K562 (cell line): ENCODE data around the gene SUPT5H. TPM values are rescaled to one million over a fixed set of nuclear protein-coding genes. Genes with fewer than 3 reads are reported as not detected.

Experiments
- ATAC-seq: fragments of 200-7000 bp; cut with Tn5 transposase; 3 replicates; pipeline ENCODE4 v1.9.1; 2020; ENCODE audit warnings: moderate library complexity
- BruUV-seq: library from RNA; stranded (reverse); fragments of 400-500 nt; replicated peaks from 2 replicates; lab custom pipeline; 2021; lab: Mats Ljungman, UMichigan
- CTCF ChIA-PET: fragments of 300-600 bp; formaldehyde crosslinking; extraction: SDS; loops from one replicate; lab custom pipeline; 2021; ENCODE audit warnings: low intra/inter-chr PET ratio; lab: Yijun Ruan, JAX
- POLR2A ChIA-PET: fragments of 300-600, 350-650 bp; sonication (Branson Sonifier 250); formaldehyde crosslinking; extraction: SDS; loops from one replicate; lab custom pipeline; 2021; ENCODE audit warnings: antibody characterized with exemption, inconsistent platforms; lab: Yijun Ruan, JAX
- DNase-seq, 4 experiments: peaks; one replicate each; pipeline versions ENCODE4 v3.0.0 to v3.0.0-alpha.2; 2011 to 2018; ENCODE audit warnings: low spot score in 3 of 4, mixed read lengths in 3 of 4; ENCODE audit errors: extremely low read depth in 1 of 4
- FAIRE-seq: peaks from 2 replicates; lab custom pipeline; 2011; peaks lifted over from hg19 to GRCh38; lab: Jason Lieb, UNC
- H2AFZ ChIP-seq: 2 replicates; pipeline ENCODE4 v1.6.0; 2011; ENCODE audit warnings: low read depth, low read length, control low read depth, inconsistent platforms
- H3K27ac ChIP-seq: fragments of 200-600 bp; 3 replicates; pipeline ENCODE4 v1.8.0; 2011; ENCODE audit warnings: low read depth, mild to moderate bottlenecking, control low read depth, inconsistent platforms, low read length, moderate library complexity, mixed read lengths; ENCODE audit errors: extremely low read depth
- H3K27me3 ChIP-seq, 2 experiments: fragments of 300-600 bp in 1 of 2; 2 replicates in 1 of 2; 3 replicates in 1 of 2; pipeline versions ENCODE4 v1.6.0 to v1.8.0; 2011; ENCODE audit warnings: inconsistent platforms in 2 of 2, low read length in 2 of 2, mild to moderate bottlenecking in 1 of 2, mixed read lengths in 1 of 2, moderate library complexity in 1 of 2; ENCODE audit not compliant: control insufficient read depth in 2 of 2, insufficient read depth in 2 of 2
- H3K36me3 ChIP-seq: fragments of 300-600 bp; 3 replicates; pipeline ENCODE4 v1.8.0; 2011; ENCODE audit warnings: mild to moderate bottlenecking, low read length, inconsistent platforms; ENCODE audit not compliant: control insufficient read depth, insufficient read depth
- H3K4me1 ChIP-seq, 2 experiments: fragments of 200-600 bp in 1 of 2; replicated peaks in 1 of 2; 2 replicates in 1 of 2; 3 replicates in 1 of 2; pipeline versions ENCODE4 v1.5.1 to v1.8.0; 2011; ENCODE audit warnings: inconsistent platforms in 2 of 2, low read length in 2 of 2, mild to moderate bottlenecking in 1 of 2, mixed read lengths in 1 of 2, moderate library complexity in 1 of 2; ENCODE audit not compliant: control insufficient read depth in 2 of 2, insufficient read depth in 2 of 2
- H3K4me2 ChIP-seq: 2 replicates; pipeline ENCODE4 v1.6.1; 2011; ENCODE audit warnings: low read length, control low read depth, inconsistent platforms, mixed read lengths; ENCODE audit not compliant: insufficient read depth
- H3K4me3 ChIP-seq: fragments of 200-600 bp; sonication (generic), shearing (Covaris generic); 2 replicates; pipeline ENCODE4 v1.5.1; 2016; ENCODE audit warnings: control low read depth, inconsistent platforms
- H3K79me2 ChIP-seq: fragments of 200-600 bp; 3 replicates; pipeline ENCODE4 v1.8.0; 2011; ENCODE audit warnings: low read length, inconsistent platforms; ENCODE audit not compliant: control insufficient read depth, insufficient read depth
- H3K9ac ChIP-seq, 2 experiments: 2 replicates each; pipeline versions ENCODE4 v1.6.0 to v1.6.1; 2011; ENCODE audit warnings: low read depth in 2 of 2, low read length in 2 of 2, control low read depth in 1 of 2, inconsistent platforms in 1 of 2, mild to moderate bottlenecking in 1 of 2, mixed read lengths in 1 of 2; ENCODE audit not compliant: insufficient read depth in 1 of 2
- H3K9me1 ChIP-seq: one replicate; pipeline ENCODE4 v1.6.0; 2011; ENCODE audit warnings: inconsistent platforms, mild to moderate bottlenecking, low read length, moderate library complexity; ENCODE audit not compliant: control insufficient read depth, insufficient read depth
- H3K9me3 ChIP-seq: replicated peaks from 2 replicates; pipeline ENCODE4 v1.5.1; 2011; ENCODE audit warnings: low read depth, low read length, inconsistent platforms; ENCODE audit not compliant: control insufficient read depth, insufficient read depth
- H4K20me1 ChIP-seq: replicated peaks from 2 replicates; pipeline ENCODE4 v1.6.1; 2011; ENCODE audit warnings: low read length, inconsistent platforms, mixed read lengths; ENCODE audit not compliant: control insufficient read depth, insufficient read depth
- C11orf30 ChIP-seq: fragments of 450-650 bp; IDR thresholded peaks from 2 replicates; pipeline ENCODE4 v1.6.1; 2016; ENCODE audit warnings: low read depth, mild to moderate bottlenecking
- KAT2B ChIP-seq: IDR thresholded peaks from one replicate; pipeline ENCODE4 v1.6.1; 2012; ENCODE audit warnings: low read depth, mild to moderate bottlenecking, control low read depth, inconsistent platforms, low read length, moderate library complexity
- MAFG ChIP-seq: fragments of 450-650 bp; conservative IDR thresholded peaks from 2 replicates; pipeline ENCODE4 v1.6.1; 2016; ENCODE audit warnings: missing genetic modification characterization, missing compliant biosample characterization
- RBFOX2 ChIP-seq: fragments of 200-400 bp; formaldehyde crosslinking; IDR thresholded peaks from 2 replicates; pipeline ENCODE4 v1.6.1; 2017; ENCODE audit warnings: low read depth, mild to moderate bottlenecking, low read length, moderate library complexity
- SAFB2 ChIP-seq: fragments of 200-400 bp; formaldehyde crosslinking; IDR thresholded peaks from 2 replicates; pipeline ENCODE4 v1.6.1; 2018; ENCODE audit warnings: borderline replicate concordance, low read length, low read depth, moderate library complexity; ENCODE audit not compliant: severe bottlenecking
- ZNF316 ChIP-seq: fragments of 450-650 bp; IDR thresholded peaks from 2 replicates; pipeline ENCODE4 v1.6.1; 2016
- WGBS: fragments of 100-300 bp; shearing (Covaris generic); methylation state at CpG from one replicate; pipeline ENCODE4 v1.1.6; 2016; ENCODE audit warnings: low coverage, mixed read lengths; ENCODE audit not compliant: insufficient coverage; ENCODE audit errors: missing lambda C conversion rate; 5-methylcytosine and 5-hydroxymethylcytosine counted together
- in situ Hi-C: fragments of 300-500 bp; cut with MboI; formaldehyde crosslinking; loops from 4 replicates; pipeline ENCODE4 v1.15.0; 2018; ENCODE audit warnings: inconsistent platforms, mixed read lengths
- intact Hi-C: fragments of 100-400 bp; cut with micrococcal nuclease; formaldehyde crosslinking; loops from 2 replicates; pipeline ENCODE4 v1.14.2; 2022
- polyA plus RNA-seq, 8 experiments: library from polyadenylated mRNA; depleted of rRNA in 4 of 8; stranded (reverse) in 5 of 8; unstranded in 3 of 8; fragments of >200 nt; fragmentation: Nextera tagmentation in 2 of 8; fragmentation: Illumina TruSeq in 1 of 8; extraction: Ambion mirVana in 2 of 8; extraction: Trizol in 1 of 8; gene quantifications; 2 replicates each; pipeline versions ENCODE4 v1.2.1 to v1.2.3, GENCODE V29; 2011 to 2014; ENCODE audit warnings: inconsistent platforms in 1 of 8, missing spikeins in 1 of 8
- total RNA-seq, 7 experiments: library from RNA; depleted of rRNA in 6 of 7; stranded (reverse); fragments of >200 nt in 6 of 7; fragmentation: Illumina TruSeq in 2 of 7; extraction: Trizol in 2 of 7; gene quantifications; 2 replicates each; pipeline versions ENCODE4 v1.2.1 to v1.2.3, GENCODE V29; 2011 to 2021; ENCODE audit warnings: low replicate concordance in 1 of 7
- TF ChIP-seq, protein P1 (sequence below): sonication (generic); formaldehyde crosslinking; IDR thresholded peaks from 2 replicates; pipeline ENCODE4 v1.8.1; 2023; ENCODE audit warnings: mild to moderate bottlenecking, missing genetic modification reagents
- TF ChIP-seq, protein P2 (sequence below), 2 experiments: IDR thresholded peaks in 1 of 2; conservative IDR thresholded peaks in 1 of 2; 2 replicates each; pipeline ENCODE4 v1.6.1; 2016; ENCODE audit warnings: low read depth in 2 of 2, mild to moderate bottlenecking in 1 of 2, missing compliant biosample characterization in 1 of 2, missing genetic modification characterization in 1 of 2, moderate library complexity in 1 of 2

Gene SUPT5H
- total and polyA plus RNA-seq, 9 of the 15 experiments (the other 6 are each of a cell fraction or from before 2014, with no cell fraction given): 13.3 to 85.9 (median 35.9) TPM

DNA sequence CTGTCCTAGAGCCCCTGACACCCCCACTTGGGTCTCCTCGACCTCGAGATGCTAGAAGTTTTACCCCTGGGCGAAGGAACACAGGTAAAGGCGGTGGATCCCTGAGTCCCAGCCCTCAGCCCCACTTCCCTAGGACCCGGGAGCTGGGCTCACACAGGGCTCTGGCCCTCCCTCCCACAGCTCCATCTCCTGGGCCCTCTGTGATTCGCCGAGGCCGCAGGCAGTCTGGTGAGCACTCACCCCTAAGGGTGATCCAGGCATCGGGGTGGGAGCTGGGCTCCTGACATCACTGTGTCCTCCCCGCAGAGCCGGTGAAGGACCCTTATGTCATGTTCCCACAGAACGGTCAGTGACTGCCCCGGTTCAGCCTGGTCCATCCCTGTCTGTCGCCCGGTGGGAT lies 24.6 kb upstream of the SUPT5H start:
- peaks cover 37% of the 10 kb centered on the region; the same call in 2 of the 3 replicates for H3K36me3 ChIP-seq
- TF ChIP-seq KAT2B (no peak), RBFOX2 (peak; percentile 36; the same call in 1 of the 2 replicates)
- H3K79me2 ChIP-seq: no peaks in the 10 kb centered on the region
- no peak overlapping the region for H3K4me2 ChIP-seq
- FAIRE-seq: no peak
- H4K20me1 ChIP-seq: no peaks in the 10 kb centered on the region
- 0 out of 4 replicates have a peak overlapping the region, but pooled peaks of 1 of the 2 experiments have one; percentile 1 for H3K9ac ChIP-seq
- 87% methylated on average over 10 of the region's 15 CpGs for WGBS
- ATAC-seq: peak; percentile 11; the same call in 1 of the 3 replicates
- no peak overlapping the region for H3K27ac ChIP-seq
- H3K9me3 ChIP-seq: no peaks in the 10 kb centered on the region
- POLR2A ChIA-PET: interaction anchor here (9.1 kb wide), 1 partner anchor 13 kb away, joined by 141 read pairs; the partner anchor contains the start of gene RPS16
- peaks cover 0 to 23% of the 10 kb centered on the region in 2 experiments; a peak in 2 of 5 replicates for H3K4me1 ChIP-seq
- no peak overlapping the region for H2AFZ ChIP-seq
- intact Hi-C loops: no loop called here
- no peak overlapping the region for H3K4me3 ChIP-seq
- CTCF ChIA-PET: no interaction called here
- no TSS peak for BruUV-seq
- DNase-seq: no peak
- H3K9me1 ChIP-seq: no peaks in the 10 kb centered on the region
- H3K27me3 ChIP-seq: no peaks in the 10 kb centered on the region
- in situ Hi-C loops: no loop called here

DNA sequence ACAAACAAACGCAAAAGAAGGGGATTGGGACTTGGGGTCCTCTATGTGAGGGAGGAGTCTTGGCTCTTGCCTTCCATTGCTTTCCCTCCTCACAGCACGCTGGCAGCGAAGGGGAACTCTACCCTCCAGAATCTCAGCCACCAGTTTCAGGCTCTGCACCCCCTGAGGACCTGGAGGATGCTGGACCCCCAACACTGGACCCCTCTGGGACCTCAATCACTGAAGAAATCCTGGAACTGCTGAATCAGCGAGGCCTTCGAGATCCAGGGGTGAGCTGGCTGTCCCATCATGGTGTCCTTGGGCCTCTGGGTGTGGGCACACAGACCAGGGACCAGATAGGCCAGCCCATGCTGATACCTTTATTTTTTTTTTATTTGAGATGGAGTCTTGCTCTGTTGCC lies 23.4 kb upstream of the SUPT5H start:
- DNase-seq: no peak
- Histone ChIP-seq H3K4me1 (peaks cover 0 to 13% of the 10 kb centered on the region in 2 experiments; a peak in 1 of 5 replicates), H3K4me2 (no peak overlapping the region), H3K4me3 (no peak overlapping the region), H2AFZ (no peak overlapping the region), H3K27me3 (no peaks in the 10 kb centered on the region), H4K20me1 (no peaks in the 10 kb centered on the region), H3K9me3 (no peaks in the 10 kb centered on the region), H3K9ac (no peak overlapping the region), H3K36me3 (peaks cover 30% of the 10 kb centered on the region; the same call in 2 of the 3 replicates), H3K9me1 (no peaks in the 10 kb centered on the region), H3K79me2 (no peaks in the 10 kb centered on the region), H3K27ac (no peak overlapping the region)
- no peak for FAIRE-seq
- no TSS peak for BruUV-seq
- WGBS: 98% methylated on average over 5 of the region's 5 CpGs
- ATAC-seq: no peak
- ChIA-PET POLR2A (interaction anchor here (9.1 kb wide), 1 partner anchor 11 kb away, joined by 141 read pairs; the partner anchor contains the start of gene RPS16), CTCF (no interaction called here)
- 0 out of 2 replicates have a peak, but pooled peaks have one; percentile 30 for TF ChIP-seq C11orf30
- TF ChIP-seq, protein P1, sequence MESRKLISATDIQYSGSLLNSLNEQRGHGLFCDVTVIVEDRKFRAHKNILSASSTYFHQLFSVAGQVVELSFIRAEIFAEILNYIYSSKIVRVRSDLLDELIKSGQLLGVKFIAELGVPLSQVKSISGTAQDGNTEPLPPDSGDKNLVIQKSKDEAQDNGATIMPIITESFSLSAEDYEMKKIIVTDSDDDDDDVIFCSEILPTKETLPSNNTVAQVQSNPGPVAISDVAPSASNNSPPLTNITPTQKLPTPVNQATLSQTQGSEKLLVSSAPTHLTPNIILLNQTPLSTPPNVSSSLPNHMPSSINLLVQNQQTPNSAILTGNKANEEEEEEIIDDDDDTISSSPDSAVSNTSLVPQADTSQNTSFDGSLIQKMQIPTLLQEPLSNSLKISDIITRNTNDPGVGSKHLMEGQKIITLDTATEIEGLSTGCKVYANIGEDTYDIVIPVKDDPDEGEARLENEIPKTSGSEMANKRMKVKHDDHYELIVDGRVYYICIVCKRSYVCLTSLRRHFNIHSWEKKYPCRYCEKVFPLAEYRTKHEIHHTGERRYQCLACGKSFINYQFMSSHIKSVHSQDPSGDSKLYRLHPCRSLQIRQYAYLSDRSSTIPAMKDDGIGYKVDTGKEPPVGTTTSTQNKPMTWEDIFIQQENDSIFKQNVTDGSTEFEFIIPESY (CRISPR knock-in tag): peak; percentile 52; the same call in 1 of the 2 replicates
- TF ChIP-seq ZNF316: peak; percentile 55
- TF ChIP-seq, protein P2, sequence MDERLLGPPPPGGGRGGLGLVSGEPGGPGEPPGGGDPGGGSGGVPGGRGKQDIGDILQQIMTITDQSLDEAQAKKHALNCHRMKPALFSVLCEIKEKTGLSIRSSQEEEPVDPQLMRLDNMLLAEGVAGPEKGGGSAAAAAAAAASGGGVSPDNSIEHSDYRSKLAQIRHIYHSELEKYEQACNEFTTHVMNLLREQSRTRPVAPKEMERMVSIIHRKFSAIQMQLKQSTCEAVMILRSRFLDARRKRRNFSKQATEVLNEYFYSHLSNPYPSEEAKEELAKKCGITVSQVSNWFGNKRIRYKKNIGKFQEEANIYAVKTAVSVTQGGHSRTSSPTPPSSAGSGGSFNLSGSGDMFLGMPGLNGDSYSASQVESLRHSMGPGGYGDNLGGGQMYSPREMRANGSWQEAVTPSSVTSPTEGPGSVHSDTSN (CRISPR knock-in tag; IDR thresholded peaks at IDR 0.05; ENCODE audit: low read depth): no peak
- TF ChIP-seq, protein P2 (tag; conservative IDR thresholded peaks at IDR 0.05; ENCODE audit: low read depth): no peak
- TF ChIP-seq SAFB2: no peak
- TF ChIP-seq MAFG: peak; percentile 37; the same call in 1 of the 2 replicates
- intact Hi-C loops: no loop called here
- in situ Hi-C loops: no loop called here
